Measurements from ENCODE around the gene MSMP.

DNA sequence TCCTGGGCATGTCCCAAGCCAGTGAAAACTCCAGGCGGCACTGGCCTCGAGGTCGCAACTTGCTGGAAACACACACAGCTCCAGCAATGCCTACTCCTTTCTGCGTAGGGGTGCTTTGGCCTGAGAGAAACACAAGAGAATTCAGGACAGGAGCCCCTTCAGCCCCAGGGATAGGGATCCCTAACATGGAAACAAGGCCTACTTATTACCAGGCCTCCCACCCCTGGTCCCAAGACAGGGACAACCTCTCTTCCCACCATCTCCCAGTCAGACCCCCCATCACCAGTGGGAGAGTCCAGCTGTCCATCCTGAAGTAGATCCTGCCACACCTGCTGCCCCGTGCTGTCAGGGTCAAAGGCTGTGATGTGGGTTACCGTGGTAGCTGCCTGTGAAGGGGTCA, 13.8 kb downstream of the MSMP start:
- TF ChIP-seq POLR2AphosphoS5 (IDR thresholded peaks at IDR 0.05): no peak
- TF ChIP-seq, protein P1, sequence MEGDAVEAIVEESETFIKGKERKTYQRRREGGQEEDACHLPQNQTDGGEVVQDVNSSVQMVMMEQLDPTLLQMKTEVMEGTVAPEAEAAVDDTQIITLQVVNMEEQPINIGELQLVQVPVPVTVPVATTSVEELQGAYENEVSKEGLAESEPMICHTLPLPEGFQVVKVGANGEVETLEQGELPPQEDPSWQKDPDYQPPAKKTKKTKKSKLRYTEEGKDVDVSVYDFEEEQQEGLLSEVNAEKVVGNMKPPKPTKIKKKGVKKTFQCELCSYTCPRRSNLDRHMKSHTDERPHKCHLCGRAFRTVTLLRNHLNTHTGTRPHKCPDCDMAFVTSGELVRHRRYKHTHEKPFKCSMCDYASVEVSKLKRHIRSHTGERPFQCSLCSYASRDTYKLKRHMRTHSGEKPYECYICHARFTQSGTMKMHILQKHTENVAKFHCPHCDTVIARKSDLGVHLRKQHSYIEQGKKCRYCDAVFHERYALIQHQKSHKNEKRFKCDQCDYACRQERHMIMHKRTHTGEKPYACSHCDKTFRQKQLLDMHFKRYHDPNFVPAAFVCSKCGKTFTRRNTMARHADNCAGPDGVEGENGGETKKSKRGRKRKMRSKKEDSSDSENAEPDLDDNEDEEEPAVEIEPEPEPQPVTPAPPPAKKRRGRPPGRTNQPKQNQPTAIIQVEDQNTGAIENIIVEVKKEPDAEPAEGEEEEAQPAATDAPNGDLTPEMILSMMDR (IDR thresholded peaks at IDR 0.05): no peak
